ENCODE results near the gene PKN3. TPM values are rescaled to one million over a fixed set of nuclear protein-coding genes. Genes with fewer than 3 reads are reported as not detected.

Gene PKN3
- total and polyA plus RNA-seq, 9 of the 15 experiments (the other 6 are each of a cell fraction or from before 2014, with no cell fraction given): 0.82 to 49.2 (median 19.7) TPM

DNA sequence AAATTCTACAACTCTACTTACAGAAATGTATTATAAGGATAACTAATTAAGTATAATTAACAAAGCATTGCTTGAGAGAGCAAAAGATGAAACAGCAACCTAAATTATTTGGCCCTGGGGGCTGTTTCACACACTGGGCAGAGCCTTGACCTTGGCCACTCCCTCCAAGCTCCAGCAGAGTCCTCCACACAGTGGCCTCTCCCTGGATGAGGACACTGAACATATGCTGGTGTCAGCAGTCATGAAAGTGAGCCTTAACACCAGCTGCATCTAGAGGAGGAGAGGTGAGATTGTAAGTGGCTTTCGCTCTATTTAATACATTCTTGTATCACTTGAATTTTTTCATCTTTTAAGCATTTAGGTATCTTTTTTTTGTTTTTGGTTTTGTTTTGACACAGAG lies 44.9 kb downstream of the PKN3 start:
- Histone ChIP-seq H3K4me3 (no peak overlapping the region), H3K4me2 (ENCODE audit: insufficient read depth, low read length) (no peak overlapping the region), H3K9me3 (replicated peaks; ENCODE audit: control insufficient read depth, insufficient read depth, low read depth, low read length) (no peaks in the 10 kb centered on the region), H3K79me2 (ENCODE audit: control insufficient read depth, insufficient read depth, low read length) (no peaks in the 10 kb centered on the region), H3K9me1 (ENCODE audit: control insufficient read depth, insufficient read depth, low read length) (no peaks in the 10 kb centered on the region), H3K4me1 (replicated peaks in 1 of 2; ENCODE audit: control insufficient read depth in 2 of 2, insufficient read depth in 2 of 2, low read length in 2 of 2) (peaks cover 0 to 10% of the 10 kb centered on the region in 2 experiments; a peak in 2 of 5 replicates), H3K27ac (ENCODE audit: extremely low read depth, low read depth, low read length) (no peak overlapping the region), H3K27me3 (ENCODE audit: control insufficient read depth in 2 of 2, insufficient read depth in 2 of 2, low read length in 2 of 2) (no peaks in the 10 kb centered on the region), H3K36me3 (ENCODE audit: control insufficient read depth, insufficient read depth, low read length) (peaks cover 2% of the 10 kb centered on the region; the same call in 1 of the 3 replicates), H4K20me1 (replicated peaks; ENCODE audit: control insufficient read depth, insufficient read depth, low read length) (no peaks in the 10 kb centered on the region), H3K9ac (ENCODE audit: insufficient read depth in 1 of 2, low read depth in 2 of 2, low read length in 2 of 2) (no peak overlapping the region), H2AFZ (ENCODE audit: low read depth, low read length) (no peak overlapping the region)
- in situ Hi-C loops (cut with MboI) (no loop called here), intact Hi-C loops (cut with micrococcal nuclease) (no loop called here)
- TF ChIP-seq NR2C2 (CRISPR knock-in tag; IDR thresholded peaks at IDR 0.05) (no peak), NR2C2 (tag; IDR thresholded peaks at IDR 0.05) (no peak), MEF2D (tag; conservative IDR thresholded peaks at IDR 0.05; ENCODE audit: low read depth) (no peak), HMG20B (CRISPR knock-in tag; IDR thresholded peaks at IDR 0.05) (no peak), RFX1 (IDR thresholded peaks at IDR 0.05) (no peak), GTF2B (IDR thresholded peaks at IDR 0.05; ENCODE audit: extremely low read depth, insufficient read length) (no peak), ZNF140 (CRISPR knock-in tag; IDR thresholded peaks at IDR 0.05) (no peak), ZBTB7A (IDR thresholded peaks at IDR 0.05; ENCODE audit: borderline replicate concordance, control insufficient read depth, low read depth, low read length) (no peak), SMAD2 (IDR thresholded peaks at IDR 0.05; ENCODE audit: low read depth, low read length) (no peak), FOSL1 (tag; conservative IDR thresholded peaks at IDR 0.05) (no peak), ZNF778 (CRISPR knock-in tag; IDR thresholded peaks at IDR 0.05) (no peak), ZNF76 (CRISPR knock-in tag; IDR thresholded peaks at IDR 0.05; ENCODE audit: borderline replicate concordance) (no peak), ZBTB43 (CRISPR knock-in tag; IDR thresholded peaks at IDR 0.05) (no peak), PKNOX1 (IDR thresholded peaks at IDR 0.05) (no peak), PTBP1 (IDR thresholded peaks at IDR 0.05; ENCODE audit: low read depth, low read length) (no peak), GABPB1 (CRISPR knock-in tag; IDR thresholded peaks at IDR 0.05) (no peak)
- TF ChIP-seq, protein P1, sequence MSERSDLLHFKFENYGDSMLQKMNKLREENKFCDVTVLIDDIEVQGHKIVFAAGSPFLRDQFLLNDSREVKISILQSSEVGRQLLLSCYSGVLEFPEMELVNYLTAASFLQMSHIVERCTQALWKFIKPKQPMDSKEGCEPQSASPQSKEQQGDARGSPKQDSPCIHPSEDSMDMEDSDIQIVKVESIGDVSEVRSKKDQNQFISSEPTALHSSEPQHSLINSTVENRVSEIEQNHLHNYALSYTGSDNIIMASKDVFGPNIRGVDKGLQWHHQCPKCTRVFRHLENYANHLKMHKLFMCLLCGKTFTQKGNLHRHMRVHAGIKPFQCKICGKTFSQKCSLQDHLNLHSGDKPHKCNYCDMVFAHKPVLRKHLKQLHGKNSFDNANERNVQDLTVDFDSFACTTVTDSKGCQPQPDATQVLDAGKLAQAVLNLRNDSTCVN (CRISPR knock-in tag; IDR thresholded peaks at IDR 0.05): no peak
- DNase-seq (ENCODE audit: extremely low read depth in 1 of 4, low spot score in 3 of 4) (no peak), FAIRE-seq (peak; percentile 44), ATAC-seq (peak; percentile 84)
- ChIA-PET CTCF (ENCODE audit: low intra/inter-chr PET ratio) (interaction anchor here (0.7 kb wide), 1 partner anchor 258 kb away, joined by 3 read pairs; no protein-coding TSS in a partner anchor), POLR2A (interaction anchor here (0.6 kb wide), 1 partner anchor 101 kb away, joined by 3 read pairs; no protein-coding TSS in a partner anchor)
- no TSS peak for BruUV-seq (replicated peaks)
- WGBS (ENCODE audit: insufficient coverage, low coverage, missing lambda C conversion rate): 91% methylated on average over 1 of the region's 1 CpG

Measured in K562 (cell line).